ENCODE results near the gene GSDMA. TPM values are rescaled to one million over a fixed set of nuclear protein-coding genes. Genes with fewer than 3 reads are reported as not detected.

GSDMA gene
- total and polyA plus RNA-seq, 4 donors, result 0.06 to 0.23 (median 0.13) TPM

DNA sequence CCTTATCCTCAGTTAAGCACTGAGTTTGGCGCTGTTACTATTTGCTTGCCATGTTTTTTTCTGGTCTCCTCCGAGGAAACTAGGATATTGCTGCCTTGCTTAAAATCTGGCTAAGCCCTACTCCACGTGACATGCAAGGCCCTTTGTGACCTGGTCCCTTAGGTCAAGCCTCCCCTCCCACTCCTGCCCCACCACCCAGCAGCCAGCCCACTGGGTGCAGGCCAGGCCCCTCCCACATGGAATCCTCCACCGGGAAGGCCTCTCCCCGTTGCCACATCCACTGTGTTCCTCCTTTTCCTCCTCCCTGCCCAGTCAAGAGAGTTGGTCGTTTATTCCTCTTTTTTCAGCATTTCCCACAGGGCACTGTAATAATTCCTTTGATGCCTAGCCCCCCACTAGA is 34.0 kb downstream of the GSDMA start:
- peaks cover 13 to 48% (median 36%) of the 10 kb centered on the region in 4 donors for H3K36me3 ChIP-seq (ENCODE audit: control insufficient read depth in 4 of 4, insufficient read depth in 3 of 4, low read depth in 1 of 4, low read length in 3 of 4)
- peaks cover 0 to 22% (median 13%) of the 10 kb centered on the region in 4 donors for H3K4me1 ChIP-seq (ENCODE audit: control insufficient read depth in 4 of 4, insufficient read depth in 4 of 4, low read length in 3 of 4)
- no peak overlapping the region for H3K4me3 ChIP-seq (ENCODE audit: low read depth in 1 of 3, low read length in 3 of 3)
- no peaks in the 10 kb centered on the region for H3K9me3 ChIP-seq (ENCODE audit: control insufficient read depth in 4 of 4, low read length in 3 of 4)
- H3K27ac ChIP-seq (ENCODE audit: low read depth in 1 of 2, low read length in 2 of 2), result peak overlapping the region in 1 of 2 donors; percentile 4
- H3K27me3 ChIP-seq (ENCODE audit: control insufficient read depth in 4 of 4, insufficient read depth in 4 of 4, low read length in 3 of 4), result no peaks in the 10 kb centered on the region
- no peak overlapping the region for H3K9ac ChIP-seq (ENCODE audit: low read depth in 1 of 2, low read length in 2 of 2)
- no peak for DNase-seq (ENCODE audit: low spot score)
- TF ChIP-seq, protein P1, sequence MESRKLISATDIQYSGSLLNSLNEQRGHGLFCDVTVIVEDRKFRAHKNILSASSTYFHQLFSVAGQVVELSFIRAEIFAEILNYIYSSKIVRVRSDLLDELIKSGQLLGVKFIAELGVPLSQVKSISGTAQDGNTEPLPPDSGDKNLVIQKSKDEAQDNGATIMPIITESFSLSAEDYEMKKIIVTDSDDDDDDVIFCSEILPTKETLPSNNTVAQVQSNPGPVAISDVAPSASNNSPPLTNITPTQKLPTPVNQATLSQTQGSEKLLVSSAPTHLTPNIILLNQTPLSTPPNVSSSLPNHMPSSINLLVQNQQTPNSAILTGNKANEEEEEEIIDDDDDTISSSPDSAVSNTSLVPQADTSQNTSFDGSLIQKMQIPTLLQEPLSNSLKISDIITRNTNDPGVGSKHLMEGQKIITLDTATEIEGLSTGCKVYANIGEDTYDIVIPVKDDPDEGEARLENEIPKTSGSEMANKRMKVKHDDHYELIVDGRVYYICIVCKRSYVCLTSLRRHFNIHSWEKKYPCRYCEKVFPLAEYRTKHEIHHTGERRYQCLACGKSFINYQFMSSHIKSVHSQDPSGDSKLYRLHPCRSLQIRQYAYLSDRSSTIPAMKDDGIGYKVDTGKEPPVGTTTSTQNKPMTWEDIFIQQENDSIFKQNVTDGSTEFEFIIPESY (IDR thresholded peaks at IDR 0.05), result no peak
- TF ChIP-seq GABPA (IDR thresholded peaks at IDR 0.05 in 1 of 2, conservative IDR thresholded peaks at IDR 0.05 in 1 of 2) (no peak), ATF3 (IDR thresholded peaks at IDR 0.05) (no peak), JUND (IDR thresholded peaks at IDR 0.05) (no peak), RXRA (IDR thresholded peaks at IDR 0.05) (peak; percentile 88 to 89), HNF4A (conservative IDR thresholded peaks at IDR 0.05) (peak; percentile 50 to 71), RAD21 (IDR thresholded peaks at IDR 0.05) (peak in 1 of 2 donors; percentile 29), SP1 (IDR thresholded peaks at IDR 0.05) (peak; percentile 64), EGR1 (IDR thresholded peaks at IDR 0.05; ENCODE audit: low read depth in 2 of 2) (no peak), FOXA2 (IDR thresholded peaks at IDR 0.05) (no peak), TAF1 (conservative IDR thresholded peaks at IDR 0.05) (no peak), NR2F2 (IDR thresholded peaks at IDR 0.05) (peak; percentile 62), YY1 (IDR thresholded peaks at IDR 0.05) (no peak), FOXA1 (IDR thresholded peaks at IDR 0.05) (no peak), CTCF (IDR thresholded peaks at IDR 0.05; ENCODE audit: low read depth, low read length, missing input control) (no peak), HNF4G (IDR thresholded peaks at IDR 0.05) (no peak)
- TF ChIP-seq, protein P2, sequence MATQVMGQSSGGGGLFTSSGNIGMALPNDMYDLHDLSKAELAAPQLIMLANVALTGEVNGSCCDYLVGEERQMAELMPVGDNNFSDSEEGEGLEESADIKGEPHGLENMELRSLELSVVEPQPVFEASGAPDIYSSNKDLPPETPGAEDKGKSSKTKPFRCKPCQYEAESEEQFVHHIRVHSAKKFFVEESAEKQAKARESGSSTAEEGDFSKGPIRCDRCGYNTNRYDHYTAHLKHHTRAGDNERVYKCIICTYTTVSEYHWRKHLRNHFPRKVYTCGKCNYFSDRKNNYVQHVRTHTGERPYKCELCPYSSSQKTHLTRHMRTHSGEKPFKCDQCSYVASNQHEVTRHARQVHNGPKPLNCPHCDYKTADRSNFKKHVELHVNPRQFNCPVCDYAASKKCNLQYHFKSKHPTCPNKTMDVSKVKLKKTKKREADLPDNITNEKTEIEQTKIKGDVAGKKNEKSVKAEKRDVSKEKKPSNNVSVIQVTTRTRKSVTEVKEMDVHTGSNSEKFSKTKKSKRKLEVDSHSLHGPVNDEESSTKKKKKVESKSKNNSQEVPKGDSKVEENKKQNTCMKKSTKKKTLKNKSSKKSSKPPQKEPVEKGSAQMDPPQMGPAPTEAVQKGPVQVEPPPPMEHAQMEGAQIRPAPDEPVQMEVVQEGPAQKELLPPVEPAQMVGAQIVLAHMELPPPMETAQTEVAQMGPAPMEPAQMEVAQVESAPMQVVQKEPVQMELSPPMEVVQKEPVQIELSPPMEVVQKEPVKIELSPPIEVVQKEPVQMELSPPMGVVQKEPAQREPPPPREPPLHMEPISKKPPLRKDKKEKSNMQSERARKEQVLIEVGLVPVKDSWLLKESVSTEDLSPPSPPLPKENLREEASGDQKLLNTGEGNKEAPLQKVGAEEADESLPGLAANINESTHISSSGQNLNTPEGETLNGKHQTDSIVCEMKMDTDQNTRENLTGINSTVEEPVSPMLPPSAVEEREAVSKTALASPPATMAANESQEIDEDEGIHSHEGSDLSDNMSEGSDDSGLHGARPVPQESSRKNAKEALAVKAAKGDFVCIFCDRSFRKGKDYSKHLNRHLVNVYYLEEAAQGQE (IDR thresholded peaks at IDR 0.05), result no peak
- TF ChIP-seq, protein P3, sequence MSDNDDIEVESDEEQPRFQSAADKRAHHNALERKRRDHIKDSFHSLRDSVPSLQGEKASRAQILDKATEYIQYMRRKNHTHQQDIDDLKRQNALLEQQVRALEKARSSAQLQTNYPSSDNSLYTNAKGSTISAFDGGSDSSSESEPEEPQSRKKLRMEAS (IDR thresholded peaks at IDR 0.05), result no peak
- 20% methylated on average over 6 of the region's 6 CpGs for whole genome bisulfite sequencing
